Measurements from ENCODE around the gene PLA2G2D.

PLA2G2D gene

DNA sequence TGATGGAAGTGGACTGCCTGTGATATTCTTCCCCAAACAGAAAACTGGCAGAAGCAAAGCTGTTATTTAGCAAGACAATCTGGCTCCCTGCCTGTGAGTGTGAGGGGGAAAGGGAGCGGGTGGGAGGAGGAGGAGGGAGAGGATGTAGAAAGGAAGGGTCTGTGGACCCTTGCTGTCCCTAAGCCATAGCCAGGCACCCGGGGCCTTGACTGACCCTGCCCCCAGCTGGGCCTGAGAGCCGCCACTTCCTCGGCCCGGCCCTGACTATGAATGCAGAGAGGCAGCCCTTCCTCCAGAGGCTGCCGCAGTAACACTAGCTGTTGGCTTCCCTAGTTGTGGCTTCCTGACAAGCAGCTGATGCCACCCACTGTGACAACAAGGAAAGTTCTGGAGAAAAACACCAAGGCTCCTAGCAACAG lies 33.7 kb upstream of the PLA2G2D start:
- Histone ChIP-seq H3K9ac (peak overlapping the region; percentile 74), H3K4me1 (peaks cover 66% of the 10 kb centered on the region), H4K20me1 (no peaks in the 10 kb centered on the region), H3K9me3 (peaks cover 31% of the 10 kb centered on the region), H3K27me3 (no peaks in the 10 kb centered on the region), H3K27ac (peak overlapping the region; percentile 78), H3K4me3 (peak overlapping the region; percentile 68), H3K4me2 (peak overlapping the region; percentile 98), H3K36me3 (no peaks in the 10 kb centered on the region)
- TF ChIP-seq Cebpa-rat (IDR thresholded peaks at IDR 0.05), result no peak

GRCh38 chr1:20152599-20152930 lies 33.2 kb upstream of the PLA2G2D start:
- Histone ChIP-seq H3K27me3 (no peaks in the 10 kb centered on the region), H3K27ac (peak overlapping the region; percentile 78), H3K4me1 (peaks cover 68% of the 10 kb centered on the region), H3K9me3 (peaks cover 27% of the 10 kb centered on the region), H3K36me3 (no peaks in the 10 kb centered on the region), H3K4me3 (peak overlapping the region; percentile 68), H3K9ac (peak overlapping the region; percentile 74), H3K4me2 (peak overlapping the region; percentile 98), H4K20me1 (no peaks in the 10 kb centered on the region)
- TF ChIP-seq Cebpa-rat (IDR thresholded peaks at IDR 0.05), result no peak

DNA sequence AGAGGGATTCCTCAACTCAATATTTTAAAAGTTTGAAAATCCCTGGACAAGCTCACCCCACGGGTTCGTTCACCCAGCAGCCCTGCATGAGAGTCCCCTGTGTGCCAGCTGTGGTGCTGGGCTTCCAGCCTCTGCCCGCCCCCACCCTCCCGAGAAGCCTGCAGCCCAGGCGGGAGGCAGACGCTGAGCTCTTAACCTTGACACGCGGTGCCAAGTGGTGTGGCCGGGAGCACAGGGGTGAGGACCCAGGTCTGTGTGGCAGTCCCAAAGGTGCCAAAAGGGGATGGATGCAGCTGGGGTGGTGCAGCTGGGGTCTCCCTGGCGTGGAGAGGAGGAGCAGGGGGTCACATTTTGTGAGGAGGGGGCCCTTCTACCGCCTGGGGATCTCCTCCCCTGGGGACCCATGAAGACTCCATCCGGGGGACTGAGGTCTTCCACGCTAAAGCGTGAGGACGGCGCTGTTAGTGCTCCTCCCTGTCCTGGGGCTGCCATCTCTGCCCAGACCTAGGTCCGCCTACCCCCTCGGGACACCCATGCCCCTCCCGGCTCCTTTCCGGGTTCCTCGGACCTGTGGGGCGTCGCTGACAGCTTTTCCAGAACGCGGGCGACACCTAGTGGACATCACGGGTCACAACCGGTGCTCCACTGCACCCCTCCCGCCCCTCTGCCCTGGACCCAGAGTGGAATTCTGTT lies 32.7 kb upstream of the PLA2G2D start:
- no peak for TF ChIP-seq Cebpa-rat (IDR thresholded peaks at IDR 0.05)
- Histone ChIP-seq H3K27me3 (no peaks in the 10 kb centered on the region), H3K4me1 (peaks cover 68% of the 10 kb centered on the region), H3K9ac (peak overlapping the region; percentile 74), H3K27ac (peak overlapping the region; percentile 78), H4K20me1 (no peaks in the 10 kb centered on the region), H3K9me3 (peaks cover 22% of the 10 kb centered on the region), H3K4me2 (peak overlapping the region; percentile 98), H3K36me3 (no peaks in the 10 kb centered on the region), H3K4me3 (peak overlapping the region; percentile 68)

GRCh38 chr1:20150969-20151368 lies 31.6 kb upstream of the PLA2G2D start:
- no peak overlapping the region for H3K4me3 ChIP-seq
- no peak overlapping the region for H3K27ac ChIP-seq
- no peaks in the 10 kb centered on the region for H3K27me3 ChIP-seq
- H3K36me3 ChIP-seq, result no peaks in the 10 kb centered on the region
- peak overlapping the region; percentile 98 for H3K4me2 ChIP-seq
- no peaks in the 10 kb centered on the region for H4K20me1 ChIP-seq
- H3K9me3 ChIP-seq, result peaks cover 12% of the 10 kb centered on the region
- no peak overlapping the region for H3K9ac ChIP-seq
- no peak for TF ChIP-seq Cebpa-rat (IDR thresholded peaks at IDR 0.05)
- peaks cover 58% of the 10 kb centered on the region for H3K4me1 ChIP-seq

DNA sequence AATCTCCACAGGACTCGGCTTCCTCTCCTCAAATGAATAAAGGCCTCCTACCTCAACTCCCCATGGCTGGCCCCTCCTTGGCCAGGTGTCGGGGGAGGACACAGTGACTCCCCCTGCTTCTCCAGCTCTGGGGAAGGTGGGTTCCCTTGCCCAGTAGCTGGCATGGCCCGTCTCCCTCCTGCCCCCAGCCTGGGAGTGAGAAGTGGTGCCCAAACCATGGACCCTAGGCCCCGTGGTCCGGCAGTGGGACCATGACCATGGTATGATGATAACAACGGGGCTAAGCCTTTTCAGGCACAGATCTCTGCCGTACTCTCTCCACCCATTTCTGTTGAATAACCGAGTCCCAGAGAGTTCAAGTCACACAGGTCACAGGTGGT lies 31.0 kb upstream of the PLA2G2D start:
- no peak overlapping the region for H3K4me2 ChIP-seq
- no peak overlapping the region for H3K27ac ChIP-seq
- no peaks in the 10 kb centered on the region for H3K27me3 ChIP-seq
- no peak overlapping the region for H3K4me3 ChIP-seq
- no peak for TF ChIP-seq Cebpa-rat (IDR thresholded peaks at IDR 0.05)
- H4K20me1 ChIP-seq, result no peaks in the 10 kb centered on the region
- H3K36me3 ChIP-seq, result no peaks in the 10 kb centered on the region
- no peak overlapping the region for H3K9ac ChIP-seq
- peaks cover 5% of the 10 kb centered on the region for H3K9me3 ChIP-seq
- H3K4me1 ChIP-seq, result peaks cover 57% of the 10 kb centered on the region

DNA sequence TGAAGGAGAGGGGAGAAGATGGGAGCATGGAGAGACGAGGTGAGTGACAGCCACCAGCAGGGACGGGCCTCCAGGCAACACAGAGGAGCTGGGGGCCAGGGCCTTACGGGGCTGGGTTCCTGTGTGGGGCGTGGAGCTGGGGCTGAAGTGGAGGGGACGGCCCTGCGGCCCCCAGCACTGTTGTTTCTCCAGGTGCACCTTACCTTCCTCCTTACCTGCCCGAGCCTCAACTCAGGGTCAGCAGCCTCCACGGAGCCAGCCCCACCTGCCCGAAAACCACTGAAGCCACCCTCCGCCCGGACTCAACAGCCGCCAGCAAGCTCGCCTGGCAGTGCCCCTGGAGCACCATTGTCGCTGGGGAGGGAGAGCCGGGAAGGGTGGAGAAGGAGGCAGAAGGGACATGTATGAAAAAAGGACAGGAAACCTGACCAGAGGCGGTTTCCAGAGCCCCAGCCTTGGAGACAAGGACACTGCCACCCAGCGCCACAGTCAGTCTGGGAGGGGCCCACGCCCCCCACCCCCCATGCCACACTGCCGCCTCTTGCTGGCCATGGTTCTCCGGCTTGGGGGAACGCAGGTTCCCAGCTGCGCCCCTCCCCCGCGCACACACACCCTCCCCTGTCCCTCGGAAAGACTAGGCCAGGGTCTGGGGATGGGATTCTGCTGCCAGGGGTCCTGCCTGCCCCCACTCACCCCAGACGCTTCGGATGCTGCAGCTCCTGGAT lies 30.4 kb upstream of the PLA2G2D start:
- Histone ChIP-seq H3K36me3 (no peaks in the 10 kb centered on the region), H3K4me1 (peaks cover 52% of the 10 kb centered on the region), H3K9me3 (no peaks in the 10 kb centered on the region), H3K27ac (no peak overlapping the region), H3K9ac (no peak overlapping the region), H3K4me3 (no peak overlapping the region), H3K27me3 (no peaks in the 10 kb centered on the region), H3K4me2 (no peak overlapping the region), H4K20me1 (no peaks in the 10 kb centered on the region)
- TF ChIP-seq Cebpa-rat (IDR thresholded peaks at IDR 0.05), result no peak

- H3K27ac ChIP-seq, result no peak overlapping the region
- peaks cover 43% of the 10 kb centered on the region for H3K4me1 ChIP-seq
- H4K20me1 ChIP-seq, result no peaks in the 10 kb centered on the region
- H3K36me3 ChIP-seq, result no peaks in the 10 kb centered on the region
- H3K9ac ChIP-seq, result no peak overlapping the region
- no peak for TF ChIP-seq Cebpa-rat (IDR thresholded peaks at IDR 0.05)
- H3K4me3 ChIP-seq, result no peak overlapping the region
- no peak overlapping the region for H3K4me2 ChIP-seq
- H3K27me3 ChIP-seq, result no peaks in the 10 kb centered on the region
- no peaks in the 10 kb centered on the region for H3K9me3 ChIP-seq
Observed at GRCh38 chr1:20148571-20149500, 29.5 kb upstream of the PLA2G2D start.

DNA sequence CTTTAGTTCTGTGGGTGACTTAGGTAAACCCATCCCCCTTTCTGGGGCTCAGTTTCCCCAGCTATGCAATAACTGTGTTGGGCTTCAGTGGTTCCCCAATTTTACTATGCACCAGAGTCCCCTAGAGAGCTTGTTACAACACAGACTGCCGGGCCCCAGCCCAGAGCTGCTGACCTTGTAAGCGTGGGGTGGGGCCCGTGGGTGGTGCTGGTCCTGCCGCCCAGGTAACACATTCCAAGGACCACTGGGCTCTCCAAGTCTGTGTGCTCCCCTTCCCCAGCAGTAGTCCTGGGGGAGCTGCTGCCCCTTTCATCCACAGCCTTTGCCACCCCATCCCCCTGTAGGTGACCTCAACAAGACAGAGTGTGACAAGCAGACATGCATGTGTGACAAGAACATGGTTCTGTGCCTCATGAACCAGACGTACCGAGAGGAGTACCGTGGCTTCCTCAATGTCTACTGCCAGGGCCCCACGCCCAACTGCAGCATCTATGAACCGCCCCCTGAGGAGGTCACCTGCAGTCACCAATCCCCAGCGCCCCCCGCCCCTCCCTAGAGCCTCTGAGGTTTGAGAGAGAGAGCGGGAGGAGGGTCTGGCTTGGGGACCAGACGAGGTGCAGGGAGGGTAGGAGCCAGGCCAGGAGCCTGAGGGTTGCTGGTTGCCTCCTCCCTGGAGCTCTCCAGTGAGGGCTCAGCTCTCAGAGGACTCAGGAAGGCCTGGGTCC lies 28.7 kb upstream of the PLA2G2D start:
- Histone ChIP-seq H3K4me1 (peaks cover 34% of the 10 kb centered on the region), H4K20me1 (no peaks in the 10 kb centered on the region), H3K27me3 (no peaks in the 10 kb centered on the region), H3K4me3 (no peak overlapping the region), H3K36me3 (no peaks in the 10 kb centered on the region), H3K4me2 (no peak overlapping the region), H3K9me3 (no peaks in the 10 kb centered on the region), H3K27ac (no peak overlapping the region), H3K9ac (no peak overlapping the region)
- no peak for TF ChIP-seq Cebpa-rat (IDR thresholded peaks at IDR 0.05)
